HG03520 (cell line): Measurements from ENCODE around the gene BHLHE40.

Experiments
- ATAC-seq: cut with Tn5 transposase; IDR thresholded peaks from one replicate; pipeline ENCODE4 v1.9.1; 2021; ENCODE audit warnings: mild to moderate bottlenecking, moderate library complexity; ENCODE audit not compliant: unreplicated experiment

BHLHE40 gene

DNA sequence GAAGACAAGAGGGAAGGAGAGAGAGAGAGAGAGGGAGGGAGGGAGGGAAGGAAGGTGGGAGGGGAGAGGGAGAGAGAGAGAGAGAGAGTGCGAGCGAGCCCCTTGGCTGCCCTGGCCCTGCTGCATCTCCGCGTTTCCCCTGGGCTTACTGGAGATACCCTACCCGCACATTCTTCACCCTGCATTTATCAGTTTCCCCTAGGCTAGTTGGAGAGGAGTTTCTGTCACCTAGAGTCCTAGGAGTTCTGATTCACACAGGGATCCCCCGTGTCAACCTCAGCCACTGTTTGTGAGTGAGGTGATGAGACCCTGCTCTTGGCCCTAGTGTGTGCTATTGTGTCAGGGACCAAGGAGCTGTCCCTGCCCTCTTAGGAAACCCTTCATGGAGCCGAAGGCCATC is 18.7 kb downstream of the BHLHE40 start:
- no peak for ATAC-seq

DNA sequence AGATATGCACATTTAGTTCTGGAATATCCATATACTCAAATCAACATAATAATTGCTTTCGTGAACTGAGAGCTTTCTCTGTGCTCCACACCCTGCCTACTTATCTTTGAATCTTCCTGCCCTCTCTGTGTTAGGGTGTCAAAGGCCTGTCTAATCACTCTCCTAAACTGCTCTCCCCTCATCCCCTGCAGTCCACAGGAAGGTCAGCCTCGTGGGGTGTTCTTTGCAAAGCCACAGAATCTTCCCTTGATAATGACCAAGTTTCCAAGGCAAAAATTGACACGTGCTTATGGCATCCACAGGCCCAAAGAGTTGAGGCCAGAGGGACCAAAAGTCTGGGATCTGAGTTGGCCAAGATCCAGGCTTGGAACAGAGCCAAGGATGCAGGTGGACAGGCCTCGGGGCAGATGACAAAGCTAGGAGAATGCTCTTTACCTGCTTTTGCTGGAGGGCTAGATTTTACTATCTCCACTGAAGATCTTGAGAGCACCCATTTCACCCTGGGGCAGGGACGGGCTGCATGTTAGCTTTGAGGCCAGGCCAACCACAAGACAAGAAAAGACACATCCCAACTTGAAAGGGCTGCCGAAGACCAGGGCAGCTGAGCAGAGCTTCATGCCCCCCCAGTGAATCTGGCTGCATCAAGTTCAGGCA is 20.4 kb downstream of the BHLHE40 start:
- ATAC-seq = no peak

DNA sequence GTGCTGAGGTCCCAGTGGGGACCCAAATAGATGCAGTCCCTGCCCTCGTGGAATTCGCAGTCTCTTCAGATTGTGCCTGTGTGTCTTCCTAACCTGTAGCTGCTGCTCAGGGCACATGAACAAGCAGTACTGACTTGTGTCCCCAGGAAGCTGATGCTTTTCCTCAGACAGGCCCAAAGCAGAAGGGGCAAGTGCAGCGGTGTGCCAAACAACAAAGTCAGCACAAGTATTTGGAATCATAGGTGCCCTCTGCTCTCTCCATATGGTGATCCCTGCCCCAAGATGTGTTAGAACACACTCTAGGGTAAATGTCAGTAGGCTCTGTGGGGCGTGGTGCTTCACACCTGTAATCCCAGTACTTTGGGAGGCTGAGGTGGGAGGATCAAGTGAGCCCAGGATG is 21.9 kb downstream of the BHLHE40 start:
- ATAC-seq = no peak

DNA sequence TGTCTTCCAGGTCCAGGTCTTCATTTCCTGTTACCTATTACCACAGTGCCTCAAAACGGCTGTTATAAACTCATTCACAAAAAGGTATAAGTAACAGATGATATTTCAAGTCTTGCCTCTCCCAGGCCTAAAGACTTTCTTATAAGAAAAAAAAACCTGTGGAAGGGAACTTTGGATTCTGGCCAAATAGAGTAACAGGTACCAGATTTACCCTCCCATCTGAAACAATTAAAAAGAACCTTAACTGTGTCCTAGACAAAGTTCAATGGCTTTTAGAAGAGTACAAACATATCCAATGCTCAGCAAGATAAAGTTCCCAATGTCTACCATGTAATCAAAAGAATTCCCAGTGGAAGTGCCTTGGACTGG is 22.6 kb downstream of the BHLHE40 start:
- ATAC-seq = no peak

DNA sequence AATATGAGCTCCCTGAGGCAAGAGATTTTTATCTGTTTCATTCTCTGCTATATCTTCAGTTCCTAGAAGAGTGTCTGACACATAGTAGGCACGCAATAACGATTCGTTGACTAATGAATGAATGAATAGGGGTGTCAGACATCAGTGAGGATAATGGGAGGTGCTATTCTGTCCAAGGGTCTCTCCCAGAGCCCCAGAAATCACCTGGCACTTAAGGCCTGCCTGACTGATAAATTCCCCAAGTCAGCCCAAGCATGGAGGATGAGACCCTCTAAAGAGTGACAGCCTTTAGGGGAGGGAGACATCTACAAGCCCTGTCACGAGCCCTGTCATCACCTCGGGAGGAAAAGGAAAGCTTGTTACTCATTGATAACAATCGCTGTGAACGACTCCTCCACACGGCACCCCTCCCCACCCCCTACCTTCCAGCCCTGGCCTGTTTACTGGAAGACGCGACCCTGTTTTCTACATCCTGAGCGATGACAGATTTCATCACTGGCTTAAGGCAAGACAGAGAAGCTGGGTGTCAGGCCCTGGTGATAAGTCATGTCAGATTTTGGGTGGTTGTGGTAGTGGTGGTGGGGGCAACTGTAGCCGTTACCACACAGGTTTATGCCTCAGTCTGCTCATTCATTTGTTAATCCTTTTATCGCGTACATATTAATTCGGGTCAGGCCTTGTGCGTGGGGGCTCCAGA is 23.1 kb downstream of the BHLHE40 start:
- no peak for ATAC-seq

DNA sequence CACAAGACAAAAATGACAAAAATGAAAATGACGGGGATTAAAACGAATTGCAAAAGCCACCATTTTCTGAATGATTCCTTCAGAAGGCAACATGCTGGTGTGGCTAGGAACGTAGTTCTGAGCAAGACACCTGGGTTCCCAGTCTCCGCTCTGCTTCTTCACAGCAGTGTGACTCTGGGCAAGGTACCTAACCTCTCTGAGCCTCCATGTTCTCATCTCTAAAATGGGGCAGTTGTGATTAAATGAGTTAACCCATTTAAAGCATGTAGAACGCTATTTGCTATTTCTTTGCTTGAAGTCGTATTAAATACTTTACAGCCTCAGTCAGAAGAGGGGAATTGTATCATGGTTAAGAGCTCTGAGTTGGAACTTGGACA is 23.6 kb downstream of the BHLHE40 start:
- ATAC-seq = no peak

DNA sequence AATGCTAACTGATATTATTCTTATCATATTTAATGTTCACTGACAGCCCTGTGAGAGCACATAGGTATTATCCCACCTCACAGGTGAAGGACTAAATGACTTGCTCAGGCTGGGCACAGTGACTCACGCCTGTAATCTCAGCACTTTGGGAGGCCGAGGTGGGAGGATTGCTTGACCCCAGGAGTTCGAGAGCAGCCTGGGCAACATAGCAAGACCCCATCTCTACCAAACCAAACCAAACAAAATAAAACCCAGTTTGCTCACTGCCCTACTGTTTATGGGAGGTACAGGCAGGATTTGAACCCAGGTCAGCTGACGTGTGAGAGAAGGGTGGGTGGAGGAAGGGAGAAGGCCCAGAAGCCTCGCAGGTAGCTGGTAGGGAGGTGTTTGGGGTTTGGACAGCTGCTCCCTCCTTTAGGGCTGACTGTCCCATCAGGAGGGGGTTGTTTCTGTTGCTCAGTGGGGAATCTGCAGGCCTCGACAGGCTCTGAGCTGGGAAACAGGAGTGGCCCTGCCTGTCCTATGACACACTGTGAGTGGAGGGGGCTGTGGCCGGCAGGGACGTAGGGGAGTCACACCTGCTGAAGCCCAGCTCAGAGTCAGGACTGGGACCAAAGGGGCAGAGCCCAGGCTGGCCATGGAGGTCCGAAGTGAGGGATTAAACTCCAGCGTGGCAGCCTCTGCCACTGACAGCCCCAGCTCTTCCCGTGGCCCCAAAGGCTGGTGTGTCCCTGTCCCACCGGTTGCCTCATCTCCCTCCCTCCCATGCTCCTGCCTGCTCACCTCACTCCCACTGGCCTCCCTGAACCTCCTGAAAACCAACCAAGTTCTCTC is 25.3 kb downstream of the BHLHE40 start:
- no peak for ATAC-seq

DNA sequence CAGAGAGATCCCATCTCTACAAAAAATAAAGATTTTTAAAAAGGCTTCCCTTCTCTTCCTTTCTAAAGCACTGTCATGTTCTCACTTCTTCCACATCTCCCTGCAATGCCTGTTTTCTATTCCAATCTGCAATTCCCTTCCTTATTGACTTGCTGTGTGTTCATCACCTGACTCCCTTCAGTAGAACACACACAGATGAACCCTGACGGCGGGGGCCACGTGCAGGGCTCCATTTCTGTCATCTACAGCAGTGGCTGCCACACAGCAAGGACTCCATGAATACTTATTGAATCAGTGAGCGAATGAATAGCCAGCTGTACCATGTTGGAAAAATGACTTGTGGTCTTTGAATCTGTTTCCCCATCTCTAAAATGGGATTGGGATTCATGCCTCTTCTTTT is 26.1 kb downstream of the BHLHE40 start:
- no peak for ATAC-seq

DNA sequence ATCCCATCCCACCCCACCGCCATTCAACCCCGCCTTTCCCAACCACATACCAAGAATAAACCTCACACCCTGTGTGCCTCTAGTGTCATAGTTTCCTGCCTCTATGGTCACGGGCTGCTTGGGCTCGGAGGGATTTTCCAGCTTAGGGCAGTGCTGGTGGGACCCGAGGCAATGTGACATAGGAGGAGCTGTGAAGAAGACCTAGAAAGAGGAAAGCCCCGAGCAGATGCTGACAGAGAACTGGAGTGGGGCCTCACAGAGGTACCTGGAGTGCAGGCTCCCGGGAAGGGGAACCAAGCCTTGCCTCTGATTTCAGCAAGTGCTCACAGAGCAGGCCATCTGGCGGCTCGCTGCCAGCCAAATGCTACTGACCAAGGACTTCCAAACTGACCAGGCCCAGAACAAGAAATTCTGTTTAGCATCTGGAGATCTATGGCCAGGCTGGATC is 27.5 kb downstream of the BHLHE40 start:
- peak; percentile 73 for ATAC-seq

DNA sequence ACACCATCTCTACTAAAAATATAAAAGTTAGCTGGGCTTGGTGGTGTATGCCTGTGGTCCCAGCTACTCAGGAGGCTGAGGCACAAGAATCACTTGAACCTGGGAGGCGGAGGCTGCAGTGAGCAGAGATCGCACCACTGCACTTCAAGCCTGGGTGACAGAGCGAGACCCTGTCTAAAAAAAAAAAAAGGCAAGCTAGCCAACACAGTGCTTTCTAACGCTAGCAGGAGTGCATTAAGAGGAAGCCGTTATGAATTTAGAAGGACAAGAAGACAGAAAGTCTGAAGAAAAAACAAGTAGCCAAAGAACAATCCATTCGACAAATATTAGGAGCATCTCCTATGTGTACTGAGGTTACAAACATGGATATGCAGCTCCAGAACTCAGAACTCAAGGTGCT is 28.6 kb downstream of the BHLHE40 start:
- no peak for ATAC-seq

DNA sequence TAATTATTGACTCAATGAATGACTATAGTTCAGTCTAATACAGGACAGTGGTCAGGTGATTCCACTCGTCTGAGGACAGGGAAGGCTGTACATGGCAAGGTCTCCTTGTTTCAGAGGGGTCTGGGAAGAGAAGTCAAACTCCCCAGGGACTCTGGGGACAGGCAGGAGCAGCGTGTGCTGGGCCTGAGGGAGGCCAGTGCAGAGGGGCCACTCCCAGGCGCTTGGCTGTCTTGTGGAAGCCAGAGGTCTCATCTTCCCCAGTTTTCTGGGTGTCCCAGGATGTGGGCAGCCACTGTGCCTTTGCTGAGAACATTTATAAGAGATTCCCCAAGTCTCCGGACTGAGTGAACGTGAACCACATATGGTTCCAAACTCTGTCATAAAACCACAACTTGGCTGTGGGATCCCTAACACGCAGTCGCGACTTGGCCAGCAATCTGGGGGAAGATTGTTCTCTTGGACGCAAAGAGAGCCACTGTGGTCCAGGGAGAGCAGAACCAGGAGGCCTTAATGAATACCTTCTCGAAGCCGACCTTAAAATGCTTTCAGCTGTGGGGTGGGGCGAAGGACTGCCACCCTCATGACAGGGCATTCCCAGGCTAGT is 30.4 kb downstream of the BHLHE40 start:
- no peak for ATAC-seq

DNA sequence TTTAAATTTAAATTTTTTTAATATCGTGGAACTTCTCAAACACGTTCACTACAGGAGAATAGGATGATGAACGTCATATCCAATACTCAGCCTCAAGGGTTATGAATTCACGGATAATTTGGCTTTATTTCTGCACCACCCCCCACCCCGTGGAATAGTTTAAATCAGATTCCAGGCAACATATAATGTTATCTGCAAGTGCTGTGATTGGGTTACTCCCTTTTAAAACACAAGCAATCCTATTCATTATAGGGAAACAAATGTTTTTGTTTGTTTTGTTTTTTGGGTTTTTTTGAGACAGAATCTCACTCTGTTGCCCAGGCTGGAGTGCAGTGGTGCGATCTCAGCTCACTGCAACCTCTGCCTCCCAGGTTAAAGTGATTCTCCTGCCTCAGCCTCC is 30.9 kb downstream of the BHLHE40 start:
- ATAC-seq = no peak

DNA sequence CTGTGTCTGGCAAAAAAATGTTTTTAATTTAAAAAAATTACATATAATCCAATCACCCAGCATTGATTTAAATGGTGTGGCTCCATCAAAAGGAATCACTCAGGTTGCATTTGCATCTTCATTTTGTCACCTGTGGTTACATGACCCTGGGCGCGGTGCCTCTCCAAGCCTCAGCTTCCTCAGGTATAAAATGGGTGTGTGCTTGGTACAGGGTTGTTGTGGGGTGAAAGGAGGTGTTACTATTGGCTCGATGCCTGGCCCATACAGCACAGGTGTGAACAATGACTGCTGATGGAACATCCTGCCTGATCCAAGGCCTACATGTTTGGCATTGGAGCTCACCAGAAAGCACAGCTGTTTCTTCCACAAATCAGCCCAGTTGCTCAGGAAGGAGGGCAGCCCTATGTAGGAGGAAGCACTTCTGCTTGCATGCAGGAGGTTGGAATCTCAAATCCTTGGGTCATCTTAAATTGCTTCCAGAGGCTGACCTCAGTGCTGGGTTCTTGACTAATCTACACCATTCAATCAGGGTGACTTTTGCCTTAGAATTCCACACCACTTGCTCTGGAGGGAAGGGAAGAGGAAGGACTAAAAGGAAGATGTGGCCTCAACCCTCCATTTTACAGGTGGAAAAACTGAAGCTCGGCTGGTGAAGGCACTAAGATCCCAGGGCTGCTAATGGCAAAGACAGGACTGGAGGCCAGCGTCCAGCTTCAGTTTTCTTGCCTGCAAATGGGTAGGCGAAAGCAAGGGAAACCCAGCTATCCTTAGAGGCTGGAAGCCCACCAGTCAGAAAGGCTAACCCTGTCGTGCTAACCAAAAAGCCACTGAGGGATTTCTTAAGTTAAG is 31.7 kb downstream of the BHLHE40 start:
- no peak for ATAC-seq

DNA sequence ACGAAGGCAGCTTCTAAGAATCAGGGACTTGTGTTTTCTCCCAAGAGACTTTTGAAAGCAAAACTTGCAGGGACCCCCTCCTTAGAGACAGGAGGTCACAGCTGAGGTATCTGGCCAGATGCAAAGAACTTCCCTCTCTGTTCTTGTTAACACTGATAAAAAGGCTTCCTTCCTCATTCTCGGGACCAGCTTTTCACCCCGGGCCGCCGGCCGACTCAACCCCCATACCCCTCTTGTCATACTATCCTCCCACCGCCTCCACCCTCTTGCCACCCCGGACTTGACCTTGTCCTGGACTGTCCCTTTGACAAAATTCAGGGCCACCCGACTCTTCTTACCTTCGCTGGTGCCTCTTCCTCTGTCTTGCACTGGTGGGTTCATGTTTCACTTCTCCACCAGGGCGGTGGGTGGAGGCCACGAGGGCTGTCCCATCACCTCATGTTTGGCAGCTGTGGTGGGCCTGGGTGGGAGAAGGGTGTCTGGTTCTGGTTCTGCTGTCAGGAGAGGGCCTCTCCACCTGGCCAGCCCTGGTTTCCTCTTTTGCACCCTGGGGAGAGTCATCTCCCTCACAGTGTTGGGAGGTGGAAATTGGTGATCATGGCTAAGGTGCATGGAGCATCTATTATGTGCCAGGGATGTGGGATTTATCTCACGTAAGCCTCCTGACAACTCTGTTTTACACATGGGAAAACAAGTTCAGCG is 32.5 kb downstream of the BHLHE40 start:
- ATAC-seq = peak; percentile 46

DNA sequence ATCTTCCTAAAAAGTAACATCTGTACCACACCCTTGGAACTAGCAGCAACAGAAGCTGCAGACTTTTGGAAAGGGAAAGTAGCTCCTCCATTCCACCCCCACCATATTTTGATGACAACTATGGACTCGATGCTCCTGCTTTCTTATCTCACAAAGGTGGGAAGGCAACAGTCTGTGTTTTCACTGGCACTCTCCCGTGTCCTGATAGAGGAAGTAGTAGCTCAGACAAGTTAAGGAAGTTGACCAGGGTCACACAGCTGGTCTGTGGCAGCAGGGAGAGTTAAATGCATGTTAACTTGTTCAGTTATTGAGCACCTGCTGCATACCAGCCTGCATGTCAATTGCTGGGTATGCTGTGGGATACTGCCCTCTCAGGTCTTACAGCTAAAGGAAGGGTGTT is 33.1 kb downstream of the BHLHE40 start:
- no peak for ATAC-seq

DNA sequence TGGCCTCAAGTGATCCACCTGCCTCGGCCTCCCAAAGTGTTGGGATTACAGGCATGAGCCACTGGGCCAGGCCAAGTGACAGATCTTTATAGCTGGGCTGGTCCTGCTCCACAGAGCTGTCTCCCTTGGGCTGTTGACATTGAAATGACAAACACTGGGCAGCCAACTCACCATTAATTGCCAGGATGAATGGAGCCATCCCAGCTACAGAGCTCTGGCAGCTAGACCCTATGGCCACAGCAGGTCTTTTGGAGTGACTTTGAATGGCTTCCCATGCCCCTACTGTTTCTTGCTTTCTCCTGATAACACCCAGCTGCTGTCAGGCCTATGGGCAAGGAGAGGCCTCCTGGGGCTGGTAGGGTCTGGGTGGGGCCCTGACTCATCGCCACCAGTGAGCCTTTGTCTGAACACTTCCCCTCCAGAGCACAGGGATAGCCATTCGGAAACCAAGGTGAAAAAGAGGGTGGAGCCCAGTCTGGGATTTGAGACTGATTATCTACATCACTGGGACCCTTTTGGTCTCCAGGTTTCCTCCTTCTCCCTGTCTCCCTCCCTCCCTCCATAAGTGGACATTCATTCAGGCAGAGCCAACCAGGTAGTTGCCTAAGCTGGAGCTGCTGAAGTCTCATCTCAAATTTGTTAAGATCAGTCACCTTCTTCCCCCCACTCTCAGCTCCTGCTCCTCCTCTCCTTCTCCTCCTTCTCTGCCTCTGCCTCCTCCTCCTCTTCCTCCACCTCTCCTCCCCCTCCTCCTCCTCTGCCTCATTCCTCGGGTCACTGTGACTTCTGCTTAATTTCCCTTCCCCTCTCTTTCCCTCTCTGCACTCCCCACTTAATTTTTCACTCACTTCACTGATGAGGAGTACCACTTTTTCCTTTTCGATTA is 34.0 kb downstream of the BHLHE40 start:
- ATAC-seq = no peak

DNA sequence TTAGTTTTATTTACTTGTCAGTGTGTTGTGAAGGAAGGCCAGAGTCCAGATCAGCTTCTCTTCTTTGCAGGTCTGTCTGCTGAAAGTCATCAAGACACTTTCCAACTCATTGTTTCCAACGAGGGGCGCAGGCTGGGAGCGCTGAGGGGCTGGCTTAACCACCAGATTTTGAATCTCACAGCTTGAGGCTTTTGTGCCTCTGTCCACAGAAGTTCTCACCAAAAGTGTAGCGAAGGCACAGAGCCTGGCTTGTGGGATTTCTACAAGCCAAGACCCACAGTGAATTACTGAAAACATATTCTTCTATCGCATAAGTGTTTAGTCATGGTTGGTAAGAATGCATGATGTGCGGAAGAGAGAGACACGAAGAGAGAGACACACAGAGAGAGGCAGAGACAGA is 35.2 kb downstream of the BHLHE40 start:
- ATAC-seq = no peak

DNA sequence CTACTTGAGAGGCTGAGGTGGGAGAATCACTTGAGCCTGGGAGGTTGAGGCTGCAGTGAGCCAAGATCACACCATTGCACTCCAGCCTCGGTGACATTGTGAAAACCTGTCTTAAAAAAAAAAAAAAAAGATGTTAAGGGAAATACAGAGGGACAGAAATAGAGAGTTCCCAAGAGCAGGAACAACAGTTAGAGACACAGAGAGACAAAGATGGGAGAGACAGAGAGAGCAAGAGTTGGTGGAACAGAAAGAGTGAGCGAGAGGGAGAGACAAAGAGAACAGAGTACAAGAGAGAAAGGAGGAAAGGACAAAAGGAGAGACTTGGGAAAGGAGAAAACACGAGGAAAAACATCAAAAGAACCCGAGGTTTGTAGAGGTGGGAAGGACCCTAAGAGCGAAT is 35.8 kb downstream of the BHLHE40 start:
- no peak for ATAC-seq
